Type B pancreatic cell (in vitro differentiated cells): ENCODE measurements around the gene PRTG. TPM values are rescaled to one million over a fixed set of nuclear protein-coding genes. Genes with fewer than 3 reads are reported as not detected.

Source experiments
- DNase-seq: peaks from one replicate; pipeline ENCODE4 v3.0.0; 2021; ENCODE audit warnings: mixed read lengths; ENCODE audit not compliant: unreplicated experiment; ENCODE audit errors: extremely low spot score
- H3K27ac Mint-ChIP-seq: 2 replicates; pipeline ENCODE4 v1.8.0; 2021; ENCODE audit warnings: mild to moderate bottlenecking, mixed read lengths
- H3K27me3 Mint-ChIP-seq: 2 replicates; pipeline ENCODE4 v1.8.0; 2021; ENCODE audit warnings: mixed read lengths
- H3K36me3 Mint-ChIP-seq: 2 replicates; pipeline ENCODE4 v1.8.0; 2021; ENCODE audit warnings: mixed read lengths
- H3K4me1 Mint-ChIP-seq: one replicate; pipeline ENCODE4 v1.8.0; 2021; ENCODE audit warnings: mixed read lengths; ENCODE audit not compliant: unreplicated experiment
- H3K4me3 Mint-ChIP-seq: 2 replicates; pipeline ENCODE4 v1.8.0; 2021; ENCODE audit warnings: mild to moderate bottlenecking, mixed read lengths
- H3K9me3 Mint-ChIP-seq: 2 replicates; pipeline ENCODE4 v1.8.0; 2021; ENCODE audit warnings: mixed read lengths
- total RNA-seq: library from RNA; stranded (reverse); gene quantifications from 2 replicates; pipeline ENCODE4 v1.2.1, GENCODE V29; 2021; ENCODE audit warnings: low replicate concordance
- TF ChIP-seq, protein P1 (sequence below): fragments of 200-600 bp; sonication (generic); conservative IDR thresholded peaks from 2 replicates; pipeline ENCODE4 v1.5.0; 2021; ENCODE audit warnings: antibody characterized with exemption, mild to moderate bottlenecking

PRTG gene
- total RNA-seq, 1 donor from 2014 or later: 51.7 TPM

DNA sequence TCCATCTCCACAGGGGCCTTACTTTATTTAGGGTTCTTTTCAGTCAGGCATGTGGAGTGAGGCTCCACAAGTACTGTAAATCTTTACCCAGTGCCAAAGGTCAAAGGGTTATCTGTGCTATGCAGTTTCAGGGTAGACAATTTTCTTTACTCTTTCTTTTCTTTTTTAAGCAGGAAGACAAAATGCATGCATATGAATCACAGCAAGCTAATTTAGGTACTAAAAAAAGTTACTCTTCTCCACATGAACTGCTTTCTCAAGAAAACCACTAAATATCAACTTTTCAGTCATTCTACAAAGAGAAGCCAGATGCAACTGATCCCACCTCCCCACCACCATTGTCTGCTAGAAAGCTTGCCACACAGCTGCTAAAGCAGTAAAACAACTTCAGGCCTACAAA, 81.5 kb downstream of the PRTG start:
- peaks cover 32% of the 10 kb centered on the region for H3K4me1 Mint-ChIP-seq
- TF ChIP-seq, protein P1, sequence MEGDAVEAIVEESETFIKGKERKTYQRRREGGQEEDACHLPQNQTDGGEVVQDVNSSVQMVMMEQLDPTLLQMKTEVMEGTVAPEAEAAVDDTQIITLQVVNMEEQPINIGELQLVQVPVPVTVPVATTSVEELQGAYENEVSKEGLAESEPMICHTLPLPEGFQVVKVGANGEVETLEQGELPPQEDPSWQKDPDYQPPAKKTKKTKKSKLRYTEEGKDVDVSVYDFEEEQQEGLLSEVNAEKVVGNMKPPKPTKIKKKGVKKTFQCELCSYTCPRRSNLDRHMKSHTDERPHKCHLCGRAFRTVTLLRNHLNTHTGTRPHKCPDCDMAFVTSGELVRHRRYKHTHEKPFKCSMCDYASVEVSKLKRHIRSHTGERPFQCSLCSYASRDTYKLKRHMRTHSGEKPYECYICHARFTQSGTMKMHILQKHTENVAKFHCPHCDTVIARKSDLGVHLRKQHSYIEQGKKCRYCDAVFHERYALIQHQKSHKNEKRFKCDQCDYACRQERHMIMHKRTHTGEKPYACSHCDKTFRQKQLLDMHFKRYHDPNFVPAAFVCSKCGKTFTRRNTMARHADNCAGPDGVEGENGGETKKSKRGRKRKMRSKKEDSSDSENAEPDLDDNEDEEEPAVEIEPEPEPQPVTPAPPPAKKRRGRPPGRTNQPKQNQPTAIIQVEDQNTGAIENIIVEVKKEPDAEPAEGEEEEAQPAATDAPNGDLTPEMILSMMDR: no peak
- no peak for DNase-seq
- no peaks in the 10 kb centered on the region for H3K27me3 Mint-ChIP-seq
- H3K36me3 Mint-ChIP-seq: peaks cover 7% of the 10 kb centered on the region
- H3K9me3 Mint-ChIP-seq: no peaks in the 10 kb centered on the region
- H3K4me3 Mint-ChIP-seq: peak overlapping the region; percentile 25
- H3K27ac Mint-ChIP-seq: peak overlapping the region; percentile 17

DNA sequence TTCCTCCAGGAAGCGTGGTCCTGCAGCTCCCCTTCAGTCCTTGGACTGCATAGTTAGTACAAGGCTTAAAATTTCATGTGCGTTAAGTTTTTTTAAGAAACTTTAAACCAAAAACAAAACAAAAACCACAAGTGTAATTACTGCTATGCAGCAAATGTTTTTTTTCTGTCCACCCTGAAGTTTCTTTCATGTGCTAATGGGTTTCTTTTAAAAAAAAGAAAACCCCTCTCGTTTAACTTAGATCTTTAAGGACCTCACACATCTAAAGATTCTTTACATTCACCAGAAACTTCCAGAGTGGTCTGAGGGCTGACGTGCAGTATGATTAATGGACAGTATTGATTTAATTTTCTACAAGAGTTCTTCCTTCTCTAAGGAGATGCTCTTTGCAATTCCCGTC, 82.8 kb downstream of the PRTG start:
- TF ChIP-seq, protein P1: peak; percentile 40
- no peak for DNase-seq
- Mint-ChIP-seq H3K4me3 (peak overlapping the region; percentile 31), H3K27ac (no peak overlapping the region), H3K4me1 (peaks cover 32% of the 10 kb centered on the region), H3K36me3 (peaks cover 7% of the 10 kb centered on the region), H3K9me3 (no peaks in the 10 kb centered on the region), H3K27me3 (no peaks in the 10 kb centered on the region)

DNA sequence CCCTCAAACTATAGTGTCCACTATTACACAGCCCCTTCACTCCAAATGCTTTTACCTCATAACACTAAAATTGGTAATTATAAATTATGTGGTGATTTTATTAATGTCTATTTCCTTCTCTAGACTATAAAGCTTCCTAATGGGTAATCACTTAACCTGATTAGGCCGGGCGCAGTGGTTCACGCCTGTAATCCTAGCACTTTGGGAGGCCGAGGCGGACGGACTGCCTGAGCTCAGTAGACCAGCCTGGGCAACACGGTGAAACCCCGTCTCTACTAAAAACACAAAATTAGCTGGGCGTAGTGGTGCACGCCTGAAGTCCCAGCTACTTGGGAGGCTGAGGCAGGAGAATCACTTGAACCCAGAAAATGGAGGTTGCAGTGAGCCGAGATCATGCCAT, 83.5 kb downstream of the PRTG start:
- peaks cover 37% of the 10 kb centered on the region for H3K4me1 Mint-ChIP-seq
- H3K27ac Mint-ChIP-seq: peak overlapping the region; percentile 5
- peaks cover 7% of the 10 kb centered on the region for H3K36me3 Mint-ChIP-seq
- no peaks in the 10 kb centered on the region for H3K9me3 Mint-ChIP-seq
- H3K4me3 Mint-ChIP-seq: no peak overlapping the region
- no peak for DNase-seq
- no peaks in the 10 kb centered on the region for H3K27me3 Mint-ChIP-seq
- TF ChIP-seq, protein P1: no peak

DNA sequence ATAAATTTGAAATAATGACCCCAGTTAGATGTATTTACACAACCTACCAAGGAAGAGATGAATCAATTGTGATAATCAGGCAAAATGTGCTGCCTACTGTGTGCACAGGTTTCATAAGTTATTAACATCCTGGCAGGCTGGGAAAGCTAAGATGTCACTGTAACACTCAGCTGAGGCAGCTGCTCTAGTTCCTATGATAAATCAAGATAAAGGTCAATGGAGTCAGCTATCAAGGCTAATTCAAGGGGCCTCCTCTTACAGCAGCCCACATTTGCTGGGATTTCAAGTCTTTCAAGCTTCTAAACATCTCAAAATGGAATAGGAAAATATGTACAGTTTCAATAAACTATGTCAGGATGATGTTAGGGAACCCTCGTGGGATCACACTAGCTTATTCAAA, 84.1 kb downstream of the PRTG start:
- H3K4me1 Mint-ChIP-seq: peaks cover 41% of the 10 kb centered on the region
- TF ChIP-seq, protein P1: no peak
- H3K9me3 Mint-ChIP-seq: no peaks in the 10 kb centered on the region
- H3K27me3 Mint-ChIP-seq: no peaks in the 10 kb centered on the region
- H3K4me3 Mint-ChIP-seq: no peak overlapping the region
- DNase-seq: no peak
- peak overlapping the region; percentile 5 for H3K27ac Mint-ChIP-seq
- H3K36me3 Mint-ChIP-seq: peaks cover 6% of the 10 kb centered on the region

DNA sequence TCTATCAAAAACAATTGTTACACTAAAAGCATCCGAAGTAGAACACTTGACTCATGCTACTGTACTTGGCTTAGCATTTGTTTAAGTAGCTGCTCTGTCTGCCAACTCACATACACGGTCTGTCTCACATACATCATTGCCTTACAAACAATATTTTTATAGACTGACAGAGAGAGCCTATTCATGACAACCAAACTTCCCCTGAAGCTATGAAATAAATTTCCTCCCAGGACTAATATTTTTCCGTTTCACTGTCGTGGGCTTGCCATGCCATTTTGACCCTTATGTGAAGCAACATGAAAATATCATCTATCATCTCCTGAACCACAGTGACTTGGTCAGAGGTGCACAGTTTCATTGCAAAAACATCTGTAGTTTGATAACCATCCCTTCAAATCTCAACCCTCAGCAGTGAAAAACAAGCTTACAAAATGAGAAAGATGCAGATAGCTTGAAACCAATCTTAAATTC, 88.4 kb downstream of the PRTG start:
- no peak overlapping the region for H3K27ac Mint-ChIP-seq

More for the DNA sequence above, 88.4 kb downstream of the PRTG start:
- no peaks in the 10 kb centered on the region for H3K27me3 Mint-ChIP-seq
- H3K36me3 Mint-ChIP-seq: peaks cover 10% of the 10 kb centered on the region
- H3K9me3 Mint-ChIP-seq: no peaks in the 10 kb centered on the region
- H3K4me1 Mint-ChIP-seq: peaks cover 46% of the 10 kb centered on the region
- no peak overlapping the region for H3K4me3 Mint-ChIP-seq
- TF ChIP-seq, protein P1: no peak
- no peak for DNase-seq
